ENCODE results near the gene OR2T33. TPM values are rescaled to one million over a fixed set of nuclear protein-coding genes. Genes with fewer than 3 reads are reported as not detected.
"Not testable (repeated sequence)": the region's sequence is repeated elsewhere in the genome, so short reads cannot be mapped to it uniquely, and the experiment has no call there.

OR2T33 gene, protein sequence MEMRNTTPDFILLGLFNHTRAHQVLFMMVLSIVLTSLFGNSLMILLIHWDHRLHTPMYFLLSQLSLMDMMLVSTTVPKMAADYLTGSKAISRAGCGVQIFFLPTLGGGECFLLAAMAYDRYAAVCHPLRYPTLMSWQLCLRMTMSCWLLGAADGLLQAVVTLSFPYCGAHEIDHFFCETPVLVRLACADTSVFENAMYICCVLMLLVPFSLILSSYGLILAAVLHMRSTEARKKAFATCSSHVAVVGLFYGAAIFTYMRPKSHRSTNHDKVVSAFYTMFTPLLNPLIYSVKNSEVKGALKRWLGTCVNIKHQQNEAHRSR
- not detected in 2 replicates for polyA plus RNA-seq (2011; rRNA removed)
- polyA minus RNA-seq (2011; rRNA and poly(A)+ RNA removed): not detected in 2 replicates

DNA sequence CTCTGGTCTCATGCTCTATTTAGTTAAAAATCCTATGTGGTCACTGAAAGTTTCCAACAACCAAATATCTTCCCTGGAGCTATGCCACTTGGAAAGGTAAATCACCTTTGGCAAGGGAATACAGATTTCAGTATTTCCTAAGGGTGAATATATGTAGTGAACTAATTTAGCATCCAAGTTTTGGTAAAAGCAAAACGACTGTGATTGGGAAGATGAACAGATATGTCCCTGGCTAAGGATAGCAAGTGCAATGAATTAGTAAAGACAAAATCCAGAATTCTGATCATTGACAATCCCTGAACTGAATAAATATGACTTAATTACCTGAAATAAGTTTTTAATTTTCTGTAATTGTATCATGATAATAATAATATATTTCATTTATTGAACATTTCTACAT is at the start of gene OR2T33:
TSS of gene OR2T33 (minus strand) at position 101 of the 400 bp plus-strand sequence. CDS start 4,162 bp downstream, outside the sequence.
- CTCF ChIA-PET: no interaction called here
- no peak within 1 kb of the TSS for H3K27ac ChIP-seq (ENCODE audit: low read depth, low read length)
- TF ChIP-seq, protein P1, sequence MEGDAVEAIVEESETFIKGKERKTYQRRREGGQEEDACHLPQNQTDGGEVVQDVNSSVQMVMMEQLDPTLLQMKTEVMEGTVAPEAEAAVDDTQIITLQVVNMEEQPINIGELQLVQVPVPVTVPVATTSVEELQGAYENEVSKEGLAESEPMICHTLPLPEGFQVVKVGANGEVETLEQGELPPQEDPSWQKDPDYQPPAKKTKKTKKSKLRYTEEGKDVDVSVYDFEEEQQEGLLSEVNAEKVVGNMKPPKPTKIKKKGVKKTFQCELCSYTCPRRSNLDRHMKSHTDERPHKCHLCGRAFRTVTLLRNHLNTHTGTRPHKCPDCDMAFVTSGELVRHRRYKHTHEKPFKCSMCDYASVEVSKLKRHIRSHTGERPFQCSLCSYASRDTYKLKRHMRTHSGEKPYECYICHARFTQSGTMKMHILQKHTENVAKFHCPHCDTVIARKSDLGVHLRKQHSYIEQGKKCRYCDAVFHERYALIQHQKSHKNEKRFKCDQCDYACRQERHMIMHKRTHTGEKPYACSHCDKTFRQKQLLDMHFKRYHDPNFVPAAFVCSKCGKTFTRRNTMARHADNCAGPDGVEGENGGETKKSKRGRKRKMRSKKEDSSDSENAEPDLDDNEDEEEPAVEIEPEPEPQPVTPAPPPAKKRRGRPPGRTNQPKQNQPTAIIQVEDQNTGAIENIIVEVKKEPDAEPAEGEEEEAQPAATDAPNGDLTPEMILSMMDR (IDR thresholded peaks at IDR 0.05; ENCODE audit: low read depth, low read length): no peak
- H3K9me3 ChIP-seq (ENCODE audit: control insufficient read depth, insufficient read depth, low read length): peaks cover 3% of the 10 kb centered on the region
- H3K27me3 ChIP-seq (ENCODE audit: control insufficient read depth, insufficient read depth, low read length): no peaks in the 10 kb centered on the region
- POLR2A ChIA-PET: no interaction called here
- H3K4me3 ChIP-seq (ENCODE audit: low read depth, low read length): no peak within 1 kb of the TSS
- no peak for DNase-seq (ENCODE audit: low read depth, low spot score)

DNA sequence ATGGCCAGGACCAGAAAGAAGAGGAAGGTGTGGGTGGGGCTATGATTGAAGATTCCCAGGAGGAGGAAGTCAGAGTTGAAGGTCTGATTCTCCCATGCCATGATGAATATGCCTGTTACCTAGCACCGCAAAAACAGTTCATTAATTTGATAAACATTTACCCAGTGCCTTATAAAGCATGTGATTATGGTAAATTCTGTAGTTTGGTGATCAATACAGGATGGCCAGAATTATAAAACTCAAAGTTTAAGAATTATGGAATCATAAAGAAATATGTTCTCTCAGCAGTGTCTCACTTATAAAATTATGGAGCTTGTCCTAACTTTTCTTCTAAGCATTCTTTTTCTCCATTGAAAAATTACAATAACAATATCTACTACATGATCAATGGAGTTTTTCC is 46.7 kb upstream of the OR2T33 start, which contains the start of gene OR2M7:
TSS of gene OR2M7 (minus strand) at position 101 of the 400 bp plus-strand sequence. CDS start at position 101, 0 bp downstream.
- POLR2A ChIA-PET: no interaction called here
- H3K9me3 ChIP-seq (ENCODE audit: control insufficient read depth, insufficient read depth, low read length): no peaks in the 10 kb centered on the region
- no peak within 1 kb of the TSS for H3K4me3 ChIP-seq (ENCODE audit: low read depth, low read length)
- no peaks in the 10 kb centered on the region for H3K27me3 ChIP-seq (ENCODE audit: control insufficient read depth, insufficient read depth, low read length)
- TF ChIP-seq, protein P1 (IDR thresholded peaks at IDR 0.05; ENCODE audit: low read depth, low read length): no peak
- CTCF ChIA-PET: no interaction called here
- DNase-seq (ENCODE audit: low read depth, low spot score): no peak
- H3K27ac ChIP-seq (ENCODE audit: low read depth, low read length): no peak within 1 kb of the TSS

DNA sequence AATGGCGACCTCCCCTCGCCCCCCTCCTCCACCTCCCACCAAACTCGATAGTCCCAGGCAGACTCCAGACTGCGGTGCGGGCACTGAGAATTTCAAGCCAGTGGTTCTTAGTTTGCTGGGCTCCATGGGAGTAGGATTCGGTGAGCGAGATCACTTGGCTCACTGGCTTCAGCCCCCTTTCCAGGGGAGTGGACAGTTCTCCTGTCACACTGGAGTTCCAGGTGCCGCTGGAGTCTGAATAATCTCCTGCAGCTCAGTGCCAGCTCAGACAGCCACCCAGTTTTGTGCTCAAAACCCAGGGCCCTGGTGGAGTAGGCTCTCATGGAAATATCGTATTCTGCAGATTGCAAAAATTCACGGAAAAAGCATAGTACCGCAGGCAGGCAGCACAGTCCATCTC is 39.0 kb upstream of the OR2T33 start:
- TF ChIP-seq, protein P1 (IDR thresholded peaks at IDR 0.05; ENCODE audit: low read depth, low read length): no peak
- H3K9me3 ChIP-seq (ENCODE audit: control insufficient read depth, insufficient read depth, low read length): peaks cover 22% of the 10 kb centered on the region
- no peak overlapping the region for H3K4me3 ChIP-seq (ENCODE audit: low read depth, low read length)
- H3K27ac ChIP-seq (ENCODE audit: low read depth, low read length): no peak overlapping the region
- ChIA-PET CTCF (no interaction called here), POLR2A (no interaction called here)
- no peak for DNase-seq (ENCODE audit: low read depth, low spot score)
- no peaks in the 10 kb centered on the region for H3K27me3 ChIP-seq (ENCODE audit: control insufficient read depth, insufficient read depth, low read length)

DNA sequence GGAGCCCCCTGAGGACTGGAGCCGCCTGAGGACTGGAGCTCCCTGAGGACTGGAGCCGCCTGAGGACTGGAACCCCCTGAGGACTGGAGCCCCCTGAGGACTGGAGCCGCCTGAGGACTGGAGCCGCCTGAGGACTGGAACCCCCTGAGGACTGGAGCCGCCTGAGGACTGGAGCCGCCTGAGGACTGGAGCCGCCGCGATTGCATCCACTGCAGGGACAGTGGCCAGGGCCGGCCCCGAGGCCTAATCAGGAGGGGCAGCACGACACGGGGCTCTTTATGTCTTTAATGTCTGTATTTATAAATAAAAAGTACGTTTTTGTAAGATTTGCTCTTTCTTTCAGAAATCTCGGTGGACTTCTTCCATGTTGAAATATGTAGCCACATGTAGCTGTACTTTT is 29.0 kb upstream of the OR2T33 start:
- not testable (repeated sequence) for H3K27ac ChIP-seq (ENCODE audit: low read depth, low read length); DNase-seq (ENCODE audit: low read depth, low spot score)
- H3K9me3 ChIP-seq (ENCODE audit: control insufficient read depth, insufficient read depth, low read length): peaks cover 12% of the 10 kb centered on the region

DNA sequence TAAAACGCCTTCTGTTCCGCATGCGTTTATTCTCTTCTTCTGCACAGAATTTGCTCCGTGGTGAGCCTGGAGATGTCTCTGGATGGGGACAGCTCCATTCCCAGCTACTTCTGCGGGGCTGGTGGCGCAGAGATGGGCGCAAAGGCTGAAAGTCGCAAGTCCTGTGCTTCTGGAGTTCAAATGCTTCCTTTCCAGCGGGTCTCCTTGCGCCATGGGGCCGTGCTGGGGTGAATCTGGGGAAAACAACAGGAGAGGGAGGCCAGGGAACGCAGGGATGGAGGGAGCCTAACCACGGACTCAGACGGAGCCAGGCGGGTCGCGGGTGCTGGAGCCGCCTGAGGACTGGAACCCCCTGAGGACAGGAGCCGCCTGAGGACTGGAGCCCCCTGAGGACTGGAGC is 28.3 kb upstream of the OR2T33 start:
- DNase-seq (ENCODE audit: low read depth, low spot score): no peak
- ChIA-PET POLR2A (no interaction called here), CTCF (no interaction called here)
- no peak overlapping the region for H3K4me3 ChIP-seq (ENCODE audit: low read depth, low read length)
- H3K27ac ChIP-seq (ENCODE audit: low read depth, low read length): no peak overlapping the region
- TF ChIP-seq, protein P1 (IDR thresholded peaks at IDR 0.05; ENCODE audit: low read depth, low read length): no peak
- H3K27me3 ChIP-seq (ENCODE audit: control insufficient read depth, insufficient read depth, low read length): no peaks in the 10 kb centered on the region
- H3K9me3 ChIP-seq (ENCODE audit: control insufficient read depth, insufficient read depth, low read length): peaks cover 12% of the 10 kb centered on the region

More for the DNA sequence above, 29.0 kb upstream of the OR2T33 start:
- CTCF ChIA-PET; H3K27me3 ChIP-seq (ENCODE audit: control insufficient read depth, insufficient read depth, low read length); H3K4me3 ChIP-seq (ENCODE audit: low read depth, low read length); POLR2A ChIA-PET: not testable (repeated sequence)

DNA sequence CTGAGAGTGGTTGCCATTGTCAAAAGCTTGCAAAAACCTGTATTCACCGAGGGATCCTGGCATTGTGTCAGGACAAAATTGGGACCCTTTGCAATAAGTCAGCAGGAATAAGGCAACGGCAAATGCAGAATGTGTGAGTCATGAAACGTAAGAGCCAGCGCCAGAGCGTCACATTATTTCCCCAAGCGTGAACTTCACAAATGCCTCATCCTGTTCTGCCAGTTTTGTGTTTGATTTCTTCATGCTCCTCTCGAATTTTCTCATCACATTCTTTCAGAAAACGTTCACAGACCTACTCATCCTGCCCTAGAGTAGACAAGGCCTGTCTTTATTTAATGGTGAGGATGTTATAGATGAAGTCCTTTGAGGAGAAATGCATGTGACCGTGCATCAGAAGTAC is 27.9 kb upstream of the OR2T33 start:
- DNase-seq (ENCODE audit: low read depth, low spot score); H3K27ac ChIP-seq (ENCODE audit: low read depth, low read length); H3K4me3 ChIP-seq (ENCODE audit: low read depth, low read length); CTCF ChIA-PET; POLR2A ChIA-PET; H3K27me3 ChIP-seq (ENCODE audit: control insufficient read depth, insufficient read depth, low read length): not testable (repeated sequence)
- peaks cover 12% of the 10 kb centered on the region for H3K9me3 ChIP-seq (ENCODE audit: control insufficient read depth, insufficient read depth, low read length)

All from AG04450 (cell line).